H9 (cell line): ENCODE results near the gene PTPRK. TPM values are rescaled to one million over a fixed set of nuclear protein-coding genes. Genes with fewer than 3 reads are reported as not detected.

ENCODE experiments used
- DNase-seq: peaks from one replicate; pipeline ENCODE4 v3.0.0-alpha.2; 2017
- H2AFZ ChIP-seq: one replicate; pipeline ENCODE4 v1.6.1; 2013; ENCODE audit warnings: mild to moderate bottlenecking, low read length, control low read depth, moderate library complexity
- H2AK5ac ChIP-seq: 2 replicates; pipeline ENCODE4 v1.6.1; 2013; ENCODE audit warnings: low read length, control low read depth, mixed read lengths; ENCODE audit not compliant: insufficient read length
- H2BK120ac ChIP-seq: one replicate; pipeline ENCODE4 v1.6.1; 2013; ENCODE audit warnings: low read depth, mild to moderate bottlenecking, low read length, control low read depth, inconsistent platforms; ENCODE audit not compliant: poor library complexity, severe bottlenecking
- H2BK12ac ChIP-seq: 2 replicates; pipeline ENCODE4 v1.6.1; 2013; ENCODE audit warnings: low read length, control low read depth, mixed read lengths, low read depth; ENCODE audit not compliant: insufficient read length
- H2BK15ac ChIP-seq: 2 replicates; pipeline ENCODE4 v1.6.1; 2013; ENCODE audit warnings: low read depth, low read length, control low read depth
- H2BK20ac ChIP-seq: one replicate; pipeline ENCODE4 v1.6.1; 2013; ENCODE audit warnings: low read depth, mild to moderate bottlenecking, low read length, control low read depth, inconsistent platforms; ENCODE audit not compliant: poor library complexity, severe bottlenecking
- H2BK5ac ChIP-seq: 2 replicates; pipeline ENCODE4 v1.6.1; 2013; ENCODE audit warnings: low read length, control low read depth, mixed read lengths; ENCODE audit not compliant: insufficient read length
- H3K14ac ChIP-seq: 2 replicates; pipeline ENCODE4 v1.6.1; 2013; ENCODE audit warnings: low read length, control low read depth; ENCODE audit not compliant: insufficient read depth
- H3K18ac ChIP-seq: 2 replicates; pipeline ENCODE4 v1.6.1; 2013; ENCODE audit warnings: low read depth, mild to moderate bottlenecking, mixed read lengths, low read length, control low read depth; ENCODE audit not compliant: insufficient read length
- H3K23ac ChIP-seq: 2 replicates; pipeline ENCODE4 v1.6.1; 2013; ENCODE audit warnings: low read length, control low read depth, mixed read lengths, low read depth; ENCODE audit not compliant: insufficient read length
- H3K23me2 ChIP-seq: 2 replicates; pipeline ENCODE4 v1.6.1; 2013; ENCODE audit warnings: low read depth, mild to moderate bottlenecking, mixed read lengths, low read length, control low read depth; ENCODE audit not compliant: insufficient read length, poor library complexity, severe bottlenecking
- H3K27ac ChIP-seq: 2 replicates; pipeline ENCODE4 v1.5.1; 2013; ENCODE audit warnings: low read length, control low read depth, mixed read lengths, low read depth; ENCODE audit not compliant: insufficient read length
- H3K27me3 ChIP-seq: 2 replicates; pipeline ENCODE4 v1.6.1; 2013; ENCODE audit warnings: low read length, control low read depth, inconsistent platforms; ENCODE audit not compliant: insufficient read depth
- H3K4ac ChIP-seq: 2 replicates; pipeline ENCODE4 v1.6.1; 2013; ENCODE audit warnings: low read depth, mild to moderate bottlenecking, control low read depth, inconsistent platforms, low read length, moderate library complexity
- H3K4me1 ChIP-seq: 2 replicates; pipeline ENCODE4 v1.6.1; 2013; ENCODE audit warnings: low read length, control low read depth, inconsistent platforms; ENCODE audit not compliant: insufficient read depth
- H3K4me2 ChIP-seq: 2 replicates; pipeline ENCODE4 v1.6.1; 2013; ENCODE audit warnings: low read length, control low read depth, mixed read lengths; ENCODE audit not compliant: insufficient read length, insufficient read depth
- H3K56ac ChIP-seq: 2 replicates; pipeline ENCODE4 v1.6.1; 2013; ENCODE audit warnings: low read depth, mild to moderate bottlenecking, mixed read lengths, low read length, control low read depth; ENCODE audit not compliant: insufficient read length
- H3K79me1 ChIP-seq: 2 replicates; pipeline ENCODE4 v1.6.1; 2013; ENCODE audit warnings: low read depth, mild to moderate bottlenecking, moderate library complexity, low read length, control low read depth, inconsistent platforms; ENCODE audit not compliant: insufficient read depth, poor library complexity, severe bottlenecking
- H3K79me2 ChIP-seq: 2 replicates; pipeline ENCODE4 v1.6.1; 2013; ENCODE audit warnings: low read length, control low read depth, inconsistent platforms; ENCODE audit not compliant: insufficient read depth
- H3K9ac ChIP-seq: 2 replicates; pipeline ENCODE4 v1.6.1; 2013; ENCODE audit warnings: low read length, control low read depth, mixed read lengths; ENCODE audit not compliant: insufficient read length; ENCODE audit errors: extremely low read depth
- H3K9me3 ChIP-seq: one replicate; pipeline ENCODE4 v1.6.1; 2013; ENCODE audit warnings: low read depth, low read length, inconsistent platforms; ENCODE audit not compliant: control insufficient read depth
- H3T11ph ChIP-seq: one replicate; pipeline ENCODE4 v1.6.1; 2013; ENCODE audit warnings: mild to moderate bottlenecking, low read length, control low read depth, inconsistent platforms
- H4K20me1 ChIP-seq: one replicate; pipeline ENCODE4 v1.6.1; 2013; ENCODE audit not compliant: control insufficient read depth, insufficient read length, insufficient read depth
- H4K5ac ChIP-seq: 2 replicates; pipeline ENCODE4 v1.6.1; 2013; ENCODE audit warnings: low read depth, mild to moderate bottlenecking, mixed read lengths, low read length, control low read depth; ENCODE audit not compliant: insufficient read length
- H4K8ac ChIP-seq: replicated peaks from 2 replicates; pipeline ENCODE4 v1.6.1; 2013; ENCODE audit warnings: low read length, control low read depth, mixed read lengths, low read depth; ENCODE audit not compliant: insufficient read length
- H4K91ac ChIP-seq: 2 replicates; pipeline ENCODE4 v1.6.1; 2013; ENCODE audit warnings: low read depth, mild to moderate bottlenecking, moderate library complexity, mixed read lengths, low read length, control low read depth; ENCODE audit not compliant: insufficient read length
- H3K27ac Mint-ChIP-seq, 3 experiments: 2 replicates in 2 of 3; 3 replicates in 1 of 3; pipeline ENCODE4 v1.8.0; 2020 to 2021; ENCODE audit warnings: mixed read lengths in 3 of 3, mild to moderate bottlenecking in 1 of 3, moderate library complexity in 1 of 3
- H3K27me3 Mint-ChIP-seq: 2 replicates; pipeline ENCODE4 v1.8.0; 2021; ENCODE audit warnings: low read depth, mild to moderate bottlenecking, moderate library complexity, mixed read lengths
- H3K36me3 Mint-ChIP-seq, 3 experiments: 2 replicates in 2 of 3; 3 replicates in 1 of 3; pipeline ENCODE4 v1.8.0; 2020 to 2021; ENCODE audit warnings: low read depth in 3 of 3, mixed read lengths in 3 of 3; ENCODE audit not compliant: insufficient read depth in 1 of 3
- H3K4me1 Mint-ChIP-seq, 2 experiments: 2 replicates each; pipeline ENCODE4 v1.8.0; 2020; ENCODE audit warnings: mixed read lengths in 2 of 2
- H3K4me3 Mint-ChIP-seq, 2 experiments: 2 replicates in 1 of 2; 3 replicates in 1 of 2; pipeline ENCODE4 v1.8.0; 2020 to 2021; ENCODE audit warnings: mild to moderate bottlenecking in 2 of 2, mixed read lengths in 2 of 2, moderate library complexity in 1 of 2
- H3K9me3 Mint-ChIP-seq, 2 experiments: 2 replicates in 1 of 2; 3 replicates in 1 of 2; pipeline ENCODE4 v1.8.0; 2020; ENCODE audit warnings: mild to moderate bottlenecking in 2 of 2, mixed read lengths in 2 of 2, moderate library complexity in 1 of 2
- total RNA-seq: library from RNA; stranded (reverse); gene quantifications from 2 replicates; pipeline ENCODE4 v1.2.1, GENCODE V29; 2021
- TF ChIP-seq, protein P1 (sequence below): fragments of 200-600 bp; sonication (generic); conservative IDR thresholded peaks from 3 replicates; pipeline ENCODE4 v1.8.0; 2021; ENCODE audit warnings: antibody characterized with exemption, mild to moderate bottlenecking

Gene PTPRK
- total RNA-seq, 1 experiment from 2014 or later = 47.9 TPM

DNA sequence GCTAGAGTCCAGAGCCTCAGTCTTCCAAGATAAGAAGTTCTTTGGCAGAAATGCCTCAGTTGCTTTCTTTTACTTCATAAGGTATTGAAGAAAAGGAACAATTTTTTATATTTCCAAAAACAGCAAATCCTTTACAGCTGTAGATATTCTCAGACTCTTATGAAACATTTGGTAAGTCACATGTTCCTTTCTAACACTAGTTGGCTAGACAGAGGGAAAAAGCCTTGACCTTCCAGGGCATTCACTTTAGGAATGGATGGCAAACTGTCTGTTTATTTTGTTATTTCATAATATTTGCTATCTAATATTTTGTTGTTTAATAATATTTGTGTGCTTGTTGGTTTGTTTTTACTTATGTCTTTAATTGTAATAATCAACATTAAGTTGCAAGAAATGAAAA, 140.8 kb downstream of the PTPRK start:
- Mint-ChIP-seq H3K27me3 (no peaks in the 10 kb centered on the region), H3K9me3 (peaks cover 29 to 32% of the 10 kb centered on the region in 2 experiments), H3K4me3 (no peak overlapping the region), H3K27ac (no peak overlapping the region), H3K4me1 (no peaks in the 10 kb centered on the region), H3K36me3 (peaks cover 31 to 45% (median 34%) of the 10 kb centered on the region in 3 experiments)
- Histone ChIP-seq H4K20me1 (no peaks in the 10 kb centered on the region), H2BK5ac (no peak overlapping the region), H3K79me1 (peaks cover 3% of the 10 kb centered on the region), H3K56ac (no peak overlapping the region), H3K18ac (no peak overlapping the region), H2AK5ac (no peak overlapping the region), H3K4me2 (no peak overlapping the region), H4K8ac (no peak overlapping the region), H4K91ac (no peak overlapping the region), H3K23me2 (no peaks in the 10 kb centered on the region), H3K23ac (no peak overlapping the region), H3T11ph (no peak overlapping the region), H3K9ac (no peak overlapping the region), H3K4ac (no peak overlapping the region), H4K5ac (no peak overlapping the region), H3K79me2 (no peaks in the 10 kb centered on the region; the same call in 1 of the 2 replicates), H2BK12ac (no peak overlapping the region), H3K27ac (no peak overlapping the region), H3K27me3 (no peaks in the 10 kb centered on the region), H2BK20ac (no peak overlapping the region), H2BK15ac (no peak overlapping the region), H3K9me3 (peaks cover 20% of the 10 kb centered on the region), H3K4me1 (no peaks in the 10 kb centered on the region), H2BK120ac (no peak overlapping the region), H3K14ac (no peak overlapping the region), H2AFZ (no peak overlapping the region)
- TF ChIP-seq, protein P1, sequence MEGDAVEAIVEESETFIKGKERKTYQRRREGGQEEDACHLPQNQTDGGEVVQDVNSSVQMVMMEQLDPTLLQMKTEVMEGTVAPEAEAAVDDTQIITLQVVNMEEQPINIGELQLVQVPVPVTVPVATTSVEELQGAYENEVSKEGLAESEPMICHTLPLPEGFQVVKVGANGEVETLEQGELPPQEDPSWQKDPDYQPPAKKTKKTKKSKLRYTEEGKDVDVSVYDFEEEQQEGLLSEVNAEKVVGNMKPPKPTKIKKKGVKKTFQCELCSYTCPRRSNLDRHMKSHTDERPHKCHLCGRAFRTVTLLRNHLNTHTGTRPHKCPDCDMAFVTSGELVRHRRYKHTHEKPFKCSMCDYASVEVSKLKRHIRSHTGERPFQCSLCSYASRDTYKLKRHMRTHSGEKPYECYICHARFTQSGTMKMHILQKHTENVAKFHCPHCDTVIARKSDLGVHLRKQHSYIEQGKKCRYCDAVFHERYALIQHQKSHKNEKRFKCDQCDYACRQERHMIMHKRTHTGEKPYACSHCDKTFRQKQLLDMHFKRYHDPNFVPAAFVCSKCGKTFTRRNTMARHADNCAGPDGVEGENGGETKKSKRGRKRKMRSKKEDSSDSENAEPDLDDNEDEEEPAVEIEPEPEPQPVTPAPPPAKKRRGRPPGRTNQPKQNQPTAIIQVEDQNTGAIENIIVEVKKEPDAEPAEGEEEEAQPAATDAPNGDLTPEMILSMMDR = no peak
- DNase-seq = no peak
